ENCODE results near the gene DLG4. TPM values are rescaled to one million over a fixed set of nuclear protein-coding genes. Genes with fewer than 3 reads are reported as not detected.

Gene DLG4
- polyA plus RNA-seq, 3 donors: 28.3 to 47.7 (median 37.6) TPM

DNA sequence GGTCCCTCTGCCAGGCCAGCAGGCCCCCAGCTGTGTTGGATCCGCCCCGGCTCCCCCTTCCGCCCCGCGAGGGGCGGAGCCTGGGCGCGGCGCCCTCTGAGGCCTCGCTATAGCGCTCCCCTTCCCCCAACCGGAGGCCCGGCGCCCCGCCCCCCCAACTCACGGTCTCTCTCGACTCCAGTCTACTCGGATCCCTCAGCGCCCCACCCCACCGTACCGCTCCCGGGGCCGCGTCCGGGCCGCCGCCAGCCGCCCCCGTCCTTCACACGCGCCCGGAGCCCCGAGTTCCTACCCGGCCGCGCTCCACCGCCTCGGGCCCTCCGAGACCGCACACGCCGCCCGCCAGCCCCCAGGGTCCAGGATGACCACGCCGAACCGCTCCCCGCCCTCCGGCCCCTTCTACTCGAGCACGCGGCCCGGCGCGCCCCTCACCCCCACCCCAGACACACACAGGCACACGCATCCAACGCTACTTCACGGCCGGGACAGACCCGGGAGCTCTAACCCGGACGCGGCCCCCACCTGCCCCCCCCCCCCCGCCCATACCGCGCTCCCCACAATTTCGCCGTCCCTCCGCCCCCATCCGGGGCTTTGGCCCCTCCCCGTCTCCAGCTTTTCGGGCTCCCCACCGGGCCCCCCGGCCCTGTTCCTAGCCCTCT, 18.3 kb upstream of the DLG4 start:
- DNase-seq (ENCODE audit: extremely low read depth in 1 of 11, low read depth in 9 of 11, low spot score in 4 of 11): no peak

- DNase-seq (ENCODE audit: extremely low read depth in 1 of 11, low read depth in 9 of 11, low spot score in 4 of 11): no peak
These were observed 17.7 kb upstream of the DLG4 start for GRCh38 chr17:7237266-7237760.

DNA sequence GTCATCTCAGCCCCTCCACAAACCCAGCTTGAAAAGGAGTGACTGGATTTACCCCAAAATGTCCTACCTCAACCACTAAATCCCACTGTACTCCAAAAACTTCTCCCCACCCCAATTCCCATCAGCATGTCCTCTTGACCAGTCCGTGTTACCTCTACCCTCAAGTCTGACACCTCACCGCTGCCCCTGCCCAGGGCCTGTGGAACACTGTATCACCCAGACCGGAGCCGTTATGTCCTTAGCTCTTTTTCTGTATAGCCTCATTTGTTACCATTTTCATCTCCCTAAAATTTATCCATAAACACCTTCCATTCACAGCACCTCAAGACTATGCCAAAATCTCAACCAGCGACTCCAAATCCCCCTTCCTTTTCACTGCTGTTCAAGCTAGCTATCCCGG, 17.2 kb upstream of the DLG4 start:
- DNase-seq (ENCODE audit: extremely low read depth in 1 of 11, low read depth in 9 of 11, low spot score in 4 of 11): no peak

- DNase-seq (ENCODE audit: extremely low read depth in 1 of 11, low read depth in 9 of 11, low spot score in 4 of 11): no peak
These were observed 16.3 kb upstream of the DLG4 start for GRCh38 chr17:7235693-7236665.

- peak in 9 of 11 donors; percentile 87 to 95 (median 91) for DNase-seq (ENCODE audit: extremely low read depth in 1 of 11, low read depth in 9 of 11, low spot score in 4 of 11)
These were observed 14.7 kb upstream of the DLG4 start, which contains the start of gene DVL2 for GRCh38 chr17:7234083-7234951. DVL2 (minus strand) TSS chr17:7234517; CDS start chr17:7234262, 255 bp downstream.

- DNase-seq (ENCODE audit: extremely low read depth in 1 of 11, low read depth in 9 of 11, low spot score in 4 of 11): no peak
These were observed 14.1 kb upstream of the DLG4 start for GRCh38 chr17:7233701-7234082.

DNA sequence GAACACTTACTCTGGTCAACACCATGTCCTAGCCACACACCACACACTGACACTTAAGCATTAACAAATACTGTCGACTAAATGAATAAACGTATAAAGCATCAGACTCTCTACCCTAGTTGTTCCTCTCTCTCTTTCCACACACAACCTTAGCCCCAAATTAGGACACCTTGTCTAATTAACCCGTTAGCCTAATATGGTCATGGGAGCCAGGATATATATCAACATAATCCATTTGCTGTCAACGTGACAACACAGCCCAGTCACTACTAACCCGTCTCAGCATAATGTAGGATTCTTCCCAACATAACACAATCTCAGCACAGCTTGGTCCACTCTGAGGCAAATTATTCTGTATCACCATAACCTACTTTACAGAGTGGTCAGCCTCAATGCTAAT, 12.5 kb upstream of the DLG4 start:
- no peak for DNase-seq (ENCODE audit: extremely low read depth in 1 of 11, low read depth in 9 of 11, low spot score in 4 of 11)

- DNase-seq (ENCODE audit: extremely low read depth in 1 of 11, low read depth in 9 of 11, low spot score in 4 of 11): no peak
These were observed 9.9 kb upstream of the DLG4 start for GRCh38 chr17:7229504-7229903.

DNA sequence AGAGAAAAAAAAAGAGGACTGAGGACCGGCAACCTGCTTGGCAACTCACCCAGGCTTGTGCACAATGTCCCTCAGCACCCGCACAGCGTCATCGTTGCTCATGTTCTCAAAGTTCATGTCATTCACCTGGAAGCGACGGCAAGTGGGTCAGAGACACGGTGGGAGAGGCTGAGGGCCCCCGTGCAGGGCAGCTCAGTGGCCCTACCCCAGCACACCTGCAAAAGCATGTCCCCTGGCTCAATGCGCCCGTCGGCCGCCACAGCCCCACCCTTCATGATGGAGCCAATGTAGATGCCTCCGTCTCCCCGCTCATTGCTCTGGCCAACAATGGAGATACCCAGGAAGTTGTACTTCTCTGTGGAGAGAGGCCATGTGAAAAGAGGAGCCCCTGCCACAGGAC, 9.3 kb upstream of the DLG4 start:
- no peak for DNase-seq (ENCODE audit: extremely low read depth in 1 of 11, low read depth in 9 of 11, low spot score in 4 of 11)

DNA sequence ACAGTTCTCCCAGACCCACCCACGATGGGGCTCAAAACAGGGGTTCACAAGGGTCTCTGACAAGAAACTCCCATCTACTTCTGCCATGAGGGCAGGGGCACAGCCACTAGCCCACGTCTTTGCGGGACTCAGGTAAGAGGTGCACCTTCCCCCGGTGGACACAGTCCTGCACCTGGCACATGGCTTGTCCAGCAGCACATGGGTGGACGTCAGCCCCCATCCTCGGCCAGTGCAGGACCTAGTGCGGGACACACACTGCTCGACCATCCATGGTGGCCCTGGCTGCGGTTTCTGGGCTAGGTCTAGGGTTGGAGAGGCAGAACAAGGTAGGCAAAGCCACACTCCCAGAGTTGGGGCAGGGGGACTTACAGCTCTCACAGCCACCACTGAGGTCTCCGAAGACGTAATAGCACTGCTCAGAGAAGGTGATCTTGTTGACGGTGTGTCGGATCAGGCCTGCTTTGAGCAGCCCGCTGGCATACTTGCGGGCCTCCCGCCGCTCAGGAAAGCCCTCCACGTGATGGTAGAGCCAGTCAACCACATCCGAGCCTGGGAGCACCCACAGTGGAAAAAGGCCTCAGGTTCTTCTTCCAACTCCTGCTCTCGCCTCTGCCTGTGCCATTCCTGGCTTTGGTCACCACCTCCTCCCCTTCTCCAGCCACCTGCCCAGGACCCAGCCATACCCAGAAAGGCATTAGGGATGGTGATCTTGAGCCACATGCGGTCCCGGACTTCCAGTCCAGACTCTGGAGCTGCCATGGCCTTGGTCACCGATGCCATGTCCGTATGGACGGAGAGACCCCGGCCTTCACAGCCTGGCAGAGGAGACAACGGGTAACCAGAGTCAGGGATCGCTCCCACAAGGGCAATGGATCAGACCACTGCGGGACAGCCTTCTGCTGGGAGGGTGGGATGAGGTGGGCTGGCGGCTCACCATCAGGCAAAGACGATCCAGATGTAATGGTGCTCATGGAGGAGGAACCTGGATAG, 7.4 kb upstream of the DLG4 start:
- no peak for DNase-seq (ENCODE audit: extremely low read depth in 1 of 11, low read depth in 9 of 11, low spot score in 4 of 11)

DNA sequence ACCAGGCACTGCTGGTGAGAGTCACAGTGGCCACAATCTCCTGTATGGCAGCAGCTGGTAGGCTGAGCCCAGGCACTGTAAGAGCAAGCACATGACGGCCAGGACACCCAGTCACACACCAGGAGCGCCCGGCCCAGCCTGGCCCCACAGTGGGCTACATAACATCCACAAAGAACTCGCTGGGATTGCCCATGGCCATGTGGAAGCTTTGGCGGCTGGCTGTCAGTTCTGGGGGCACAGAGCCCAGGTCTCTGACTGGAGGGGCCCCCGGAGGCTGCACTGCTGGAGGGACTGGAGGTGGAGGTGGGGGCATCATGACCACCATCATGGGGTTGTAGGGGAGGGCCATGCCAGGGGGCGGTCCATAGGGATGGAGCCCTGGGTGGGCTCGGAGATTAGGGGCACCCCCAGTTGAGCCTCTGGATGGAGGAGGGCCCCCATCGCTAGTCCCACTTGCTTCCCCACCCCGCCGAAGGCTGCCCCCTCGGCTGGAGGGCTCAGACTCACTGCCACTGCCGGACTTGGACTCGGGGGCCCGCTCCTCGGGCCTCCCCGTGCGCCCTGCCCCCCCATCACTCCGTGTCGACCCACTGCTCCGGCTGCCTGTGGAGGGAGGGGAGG, 6.2 kb upstream of the DLG4 start:
- DNase-seq (ENCODE audit: extremely low read depth in 1 of 11, low read depth in 9 of 11, low spot score in 4 of 11): no peak

- DNase-seq (ENCODE audit: extremely low read depth in 1 of 11, low read depth in 9 of 11, low spot score in 4 of 11): no peak
These were observed 5.0 kb upstream of the DLG4 start for GRCh38 chr17:7224661-7225111.

DNA sequence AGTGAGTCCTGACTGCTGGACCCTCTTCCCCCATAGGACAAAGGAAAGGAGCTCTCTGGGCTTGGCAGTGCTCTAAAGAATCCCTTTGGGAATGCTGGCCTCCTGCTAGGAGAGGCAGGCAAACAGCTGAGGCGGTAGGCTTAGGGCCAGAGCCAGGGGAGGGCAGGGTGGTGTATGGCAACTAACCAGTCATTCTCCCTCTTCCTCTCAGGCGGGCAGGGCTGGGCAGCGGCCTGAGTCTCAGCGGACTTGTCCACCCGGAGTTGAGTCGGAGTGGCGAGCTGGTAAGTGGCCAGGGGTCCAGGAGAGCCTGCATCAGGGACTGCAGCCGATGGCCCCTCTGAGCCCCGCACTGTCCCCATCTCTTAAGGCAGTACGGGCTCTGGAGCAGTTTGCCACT, 4.5 kb upstream of the DLG4 start:
- no peak for DNase-seq (ENCODE audit: extremely low read depth in 1 of 11, low read depth in 9 of 11, low spot score in 4 of 11)

DNA sequence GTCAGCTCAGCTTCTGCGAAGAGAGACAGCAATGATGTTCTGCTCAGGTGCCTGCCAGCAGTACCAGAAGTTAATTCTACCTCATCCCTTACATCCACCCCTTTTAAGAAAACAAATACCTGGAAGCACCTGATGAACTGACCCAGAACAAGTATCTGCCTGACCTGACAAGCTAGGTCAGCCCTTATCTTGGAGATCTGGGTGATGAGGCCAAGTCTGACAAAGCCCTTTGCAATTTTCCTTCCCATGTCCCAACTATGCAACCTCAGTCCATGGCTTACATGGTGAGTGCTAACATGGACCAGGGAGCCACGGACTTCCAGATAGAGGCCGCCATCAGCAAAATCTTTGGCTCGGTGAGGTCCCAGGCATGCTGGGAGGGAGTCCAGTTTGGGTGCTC, 3.7 kb upstream of the DLG4 start:
- DNase-seq (ENCODE audit: extremely low read depth in 1 of 11, low read depth in 9 of 11, low spot score in 4 of 11): no peak

GRCh38 chr17:7222972-7223292, 3.3 kb upstream of the DLG4 start:
- no peak for DNase-seq (ENCODE audit: extremely low read depth in 1 of 11, low read depth in 9 of 11, low spot score in 4 of 11)

- DNase-seq (ENCODE audit: extremely low read depth in 1 of 11, low read depth in 9 of 11, low spot score in 4 of 11): no peak
These were observed 2.7 kb upstream of the DLG4 start for GRCh38 chr17:7222093-7222971.
